ENCODE results near the gene NRN1. TPM values are rescaled to one million over a fixed set of nuclear protein-coding genes. Genes with fewer than 3 reads are reported as not detected.

Gene NRN1
- total RNA-seq, 1 experiment from 2014 or later: 34.1 TPM

- DNase-seq (ENCODE audit: low spot score): no peak
These were observed 4.5 kb downstream of the NRN1 start for GRCh38 chr6:6002005-6002847.

- no peak for DNase-seq (ENCODE audit: low spot score)
These were observed 5.3 kb downstream of the NRN1 start for GRCh38 chr6:6001443-6001842.

GRCh38 chr6:5999688-6000608, 6.8 kb downstream of the NRN1 start:
- no peak for DNase-seq (ENCODE audit: low spot score)

GRCh38 chr6:5998711-5999687, 7.7 kb downstream of the NRN1 start:
- DNase-seq (ENCODE audit: low spot score): no peak

- no peak for DNase-seq (ENCODE audit: low spot score)
These were observed 8.5 kb downstream of the NRN1 start for GRCh38 chr6:5998236-5998635.

- DNase-seq (ENCODE audit: low spot score): no peak
These were observed 9.2 kb downstream of the NRN1 start for GRCh38 chr6:5997420-5997987.

GRCh38 chr6:5996714-5997419, 9.9 kb downstream of the NRN1 start:
- DNase-seq (ENCODE audit: low spot score): peak; percentile 26

- DNase-seq (ENCODE audit: low spot score): peak; percentile 65
These were observed 10.6 kb downstream of the NRN1 start for GRCh38 chr6:5995949-5996713.

GRCh38 chr6:5995658-5995948, 11.1 kb downstream of the NRN1 start:
- DNase-seq (ENCODE audit: low spot score): no peak

- no peak for DNase-seq (ENCODE audit: low spot score)
These were observed 11.6 kb downstream of the NRN1 start for GRCh38 chr6:5994999-5995657.

- DNase-seq (ENCODE audit: low spot score): no peak
These were observed 12.3 kb downstream of the NRN1 start for GRCh38 chr6:5994234-5994998.

- no peak for DNase-seq (ENCODE audit: low spot score)
These were observed 14.0 kb downstream of the NRN1 start for GRCh38 chr6:5992551-5993225.

GRCh38 chr6:5990786-5991185, 15.9 kb downstream of the NRN1 start:
- DNase-seq (ENCODE audit: low spot score): no peak

- no peak for DNase-seq (ENCODE audit: low spot score)
These were observed 17.5 kb downstream of the NRN1 start for GRCh38 chr6:5989141-5989723.

GRCh38 chr6:5986861-5987260, 19.9 kb downstream of the NRN1 start:
- DNase-seq (ENCODE audit: low spot score): no peak

- no peak for DNase-seq (ENCODE audit: low spot score)
These were observed 22.3 kb downstream of the NRN1 start for GRCh38 chr6:5984150-5985089.

All from H4 (cell line).